Thyroid gland (tissue), 4 donors: Measurements from ENCODE around the gene IRF2. TPM values are rescaled to one million over a fixed set of nuclear protein-coding genes. Genes with fewer than 3 reads are reported as not detected.
"Not testable (repeated sequence)": the region's sequence is repeated elsewhere in the genome, so short reads cannot be mapped to it uniquely, and the experiment has no call there.

Experiments used
- DNase-seq, 2 donors: peaks; one replicate each; pipeline ENCODE4 v3.0.0-alpha.2; 2019
- H3K27ac ChIP-seq, 3 donors: fragments of 200-600 bp; sonication (generic); 1 replicate in 2 of 3; 2 replicates in 1 of 3; pipeline ENCODE4 v1.5.1; 2016 to 2019; ENCODE audit warnings: mild to moderate bottlenecking in 1 of 3, moderate library complexity in 1 of 3
- H3K27me3 ChIP-seq: fragments of 200-600 bp; sonication (generic); one replicate; pipeline ENCODE4 v1.5.1; 2019
- H3K36me3 ChIP-seq, 2 donors: fragments of 200-600 bp; sonication (generic); one replicate each; pipeline ENCODE4 v1.5.1; 2016 to 2019
- H3K4me1 ChIP-seq, 2 donors: fragments of 200-600 bp; sonication (generic); one replicate each; pipeline ENCODE4 v1.5.1; 2017 to 2019
- H3K4me3 ChIP-seq, 3 donors: fragments of 200-600 bp; sonication (generic); replicated peaks in 1 of 3; 1 replicate in 2 of 3; 2 replicates in 1 of 3; pipeline ENCODE4 v1.5.1; 2016; ENCODE audit warnings: mild to moderate bottlenecking in 1 of 3
- H3K9me3 ChIP-seq: fragments of 200-600 bp; sonication (generic); one replicate; pipeline ENCODE4 v1.5.1; 2017
- POLR2A ChIP-seq, 2 donors: fragments of 450-650 bp; IDR thresholded peaks; one replicate each; pipeline ENCODE4 v1.6.1; 2017; ENCODE audit warnings: antibody characterized with exemption in 2 of 2, mild to moderate bottlenecking in 2 of 2, moderate library complexity in 1 of 2
- whole genome bisulfite sequencing, 2 donors: methylation state at CpG; one replicate each; pipeline ENCODE4 v1.1.5; 2017; 5-methylcytosine and 5-hydroxymethylcytosine counted together
- intact Hi-C: fragments of 100-400 bp; cut with DNase I; formaldehyde crosslinking; loops from one replicate; pipeline ENCODE4 v1.15.1; 2023
- total RNA-seq, 4 donors: library from RNA; depleted of rRNA; stranded (reverse); fragments of >200 nt; gene quantifications; one replicate each; pipeline ENCODE4 v1.2.3, GENCODE V29; 2016
- TF ChIP-seq, protein P1 (sequence below), 6 experiments: fragments of 200-600 bp in 3 of 6; fragments of 450-650 bp in 3 of 6; sonication (generic) in 3 of 6; IDR thresholded peaks; one replicate each; pipeline ENCODE4 v1.5.1; 2016 to 2019; ENCODE audit warnings: antibody characterized with exemption in 6 of 6, mild to moderate bottlenecking in 2 of 6, inconsistent platforms in 1 of 6, moderate library complexity in 1 of 6

The IRF2 gene
- total RNA-seq, 4 donors from 2014 or later: 24.7 to 39.8 (median 34.5) TPM

DNA sequence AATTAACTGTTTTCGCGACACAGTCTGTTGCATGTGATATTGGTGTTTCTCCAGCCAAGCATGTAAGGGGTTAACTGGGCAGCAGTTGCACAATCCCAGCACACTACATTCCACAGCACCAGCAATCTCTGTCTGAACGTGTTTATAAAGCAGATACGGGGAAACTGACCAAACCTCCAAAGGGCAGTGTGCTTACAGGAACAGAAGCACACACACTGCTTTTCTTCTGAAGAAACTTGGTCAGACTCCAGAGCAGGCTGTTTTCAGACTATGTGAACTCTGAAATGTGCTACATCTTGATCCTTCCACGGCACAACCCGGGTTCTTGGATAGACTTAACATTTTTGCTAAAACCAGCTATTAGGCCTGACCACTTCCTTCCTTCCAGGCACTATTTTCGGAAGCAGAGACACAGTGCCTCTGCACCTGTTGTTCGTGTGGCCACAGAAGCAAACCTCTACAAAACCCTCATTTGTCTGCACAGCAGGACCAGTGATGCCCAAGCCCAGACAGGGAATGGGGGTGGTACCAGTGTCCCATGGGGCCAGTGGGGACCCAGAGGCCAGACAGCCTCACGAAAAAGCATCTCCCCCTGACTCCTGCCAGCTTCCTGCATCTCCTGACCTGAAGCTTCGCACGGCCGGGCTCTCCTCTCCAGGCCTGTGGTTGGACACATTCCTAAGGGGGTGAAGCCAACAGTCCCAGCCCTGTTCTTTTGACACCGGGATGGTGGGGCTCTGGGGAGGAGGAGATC, 90.1 kb downstream of the IRF2 start:
- TF ChIP-seq POLR2A (IDR thresholded peaks at IDR 0.05): no peak
- TF ChIP-seq, protein P1, sequence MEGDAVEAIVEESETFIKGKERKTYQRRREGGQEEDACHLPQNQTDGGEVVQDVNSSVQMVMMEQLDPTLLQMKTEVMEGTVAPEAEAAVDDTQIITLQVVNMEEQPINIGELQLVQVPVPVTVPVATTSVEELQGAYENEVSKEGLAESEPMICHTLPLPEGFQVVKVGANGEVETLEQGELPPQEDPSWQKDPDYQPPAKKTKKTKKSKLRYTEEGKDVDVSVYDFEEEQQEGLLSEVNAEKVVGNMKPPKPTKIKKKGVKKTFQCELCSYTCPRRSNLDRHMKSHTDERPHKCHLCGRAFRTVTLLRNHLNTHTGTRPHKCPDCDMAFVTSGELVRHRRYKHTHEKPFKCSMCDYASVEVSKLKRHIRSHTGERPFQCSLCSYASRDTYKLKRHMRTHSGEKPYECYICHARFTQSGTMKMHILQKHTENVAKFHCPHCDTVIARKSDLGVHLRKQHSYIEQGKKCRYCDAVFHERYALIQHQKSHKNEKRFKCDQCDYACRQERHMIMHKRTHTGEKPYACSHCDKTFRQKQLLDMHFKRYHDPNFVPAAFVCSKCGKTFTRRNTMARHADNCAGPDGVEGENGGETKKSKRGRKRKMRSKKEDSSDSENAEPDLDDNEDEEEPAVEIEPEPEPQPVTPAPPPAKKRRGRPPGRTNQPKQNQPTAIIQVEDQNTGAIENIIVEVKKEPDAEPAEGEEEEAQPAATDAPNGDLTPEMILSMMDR (IDR thresholded peaks at IDR 0.05): no peak
- peak overlapping the region in 2 of 3 donors; percentile 41 to 68 for H3K27ac ChIP-seq
- peaks cover 12% of the 10 kb centered on the region in 2 donors for H3K36me3 ChIP-seq
- intact Hi-C loops: no loop called here
- H3K27me3 ChIP-seq: no peaks in the 10 kb centered on the region
- H3K9me3 ChIP-seq: no peaks in the 10 kb centered on the region
- H3K4me1 ChIP-seq: peaks cover 22 to 35% of the 10 kb centered on the region in 2 donors
- 21 to 34% methylated on average over 8 to 13 of the region's 13 CpGs for WGBS, 2 donors
- peak in 1 of 2 donors; percentile 22 for DNase-seq
- no peak overlapping the region for H3K4me3 ChIP-seq

DNA sequence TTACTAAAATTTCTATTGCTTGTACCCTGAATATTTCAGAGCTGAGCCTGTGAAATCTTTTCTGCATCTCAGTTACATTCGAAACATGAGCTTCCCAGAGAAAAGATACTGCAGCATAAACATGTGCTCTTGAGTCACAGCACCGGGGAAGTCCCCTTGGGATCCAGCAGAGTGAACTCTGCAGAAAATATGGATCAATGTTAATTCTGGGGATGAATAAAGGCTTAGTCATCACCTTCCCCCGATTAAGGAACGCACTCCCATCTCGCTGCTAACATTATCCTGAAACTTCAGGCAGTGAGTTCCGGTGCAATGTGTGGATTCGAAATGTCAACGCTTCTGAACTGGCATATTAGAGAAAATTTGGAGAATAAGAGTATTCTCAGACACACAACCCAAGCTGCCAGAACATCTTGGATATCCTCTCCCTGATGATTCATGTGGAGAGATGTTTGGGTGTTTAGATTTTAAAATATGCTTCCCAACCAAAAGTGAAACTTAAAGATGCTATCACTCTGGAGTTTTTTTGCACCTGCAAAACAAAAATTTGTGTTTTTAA, 90.8 kb downstream of the IRF2 start:
- no peaks in the 10 kb centered on the region for H3K9me3 ChIP-seq
- no peaks in the 10 kb centered on the region for H3K27me3 ChIP-seq
- intact Hi-C loops: no loop called here
- TF ChIP-seq, protein P1 (IDR thresholded peaks at IDR 0.05): no peak
- TF ChIP-seq POLR2A (IDR thresholded peaks at IDR 0.05): no peak
- 58 to 60% methylated on average over 8 of the region's 8 CpGs for WGBS, 2 donors
- peak overlapping the region in 2 of 3 donors; percentile 41 to 68 for H3K27ac ChIP-seq
- peaks cover 22 to 35% of the 10 kb centered on the region in 2 donors for H3K4me1 ChIP-seq
- H3K4me3 ChIP-seq: no peak overlapping the region
- DNase-seq: no peak
- H3K36me3 ChIP-seq: peaks cover 5 to 7% of the 10 kb centered on the region in 2 donors

DNA sequence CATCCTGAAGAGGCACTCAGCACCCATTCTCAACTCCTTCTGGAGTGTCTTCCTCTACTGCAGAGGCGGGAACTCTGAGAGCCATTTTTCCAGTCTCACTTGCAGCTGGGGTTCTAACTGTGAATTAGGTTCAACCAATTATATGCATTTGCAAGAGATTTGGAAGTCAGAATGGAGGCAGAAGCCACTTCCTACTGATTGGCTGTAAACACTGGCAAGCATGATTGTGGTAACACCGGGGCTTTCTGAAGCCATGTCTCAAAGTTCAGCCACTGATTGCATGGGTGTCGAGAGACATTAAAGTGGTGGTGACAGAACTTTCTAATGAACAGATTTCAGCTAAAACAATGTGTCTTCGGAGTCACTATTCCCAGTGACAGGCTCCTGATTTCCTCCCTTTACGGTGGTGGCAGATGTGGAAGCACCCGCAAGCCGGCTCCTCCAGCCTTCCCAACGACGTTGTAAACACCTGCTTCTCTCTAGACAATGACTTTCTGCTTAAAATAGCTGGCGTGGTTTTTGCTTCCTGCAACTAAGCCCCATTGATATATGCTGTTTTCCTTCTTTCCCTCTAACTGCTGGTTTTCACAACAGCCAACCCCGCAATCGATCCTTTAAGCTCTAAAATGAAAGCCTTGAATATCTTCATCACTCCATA, 92.0 kb downstream of the IRF2 start:
- DNase-seq: peak in 1 of 2 donors; percentile 42
- Histone ChIP-seq H3K4me1 (peaks cover 22 to 35% of the 10 kb centered on the region in 2 donors), H3K27ac (no peak overlapping the region), H3K27me3 (no peaks in the 10 kb centered on the region), H3K4me3 (no peak overlapping the region), H3K36me3 (no peaks in the 10 kb centered on the region), H3K9me3 (no peaks in the 10 kb centered on the region)
- intact Hi-C loops: no loop called here
- TF ChIP-seq, protein P1 (IDR thresholded peaks at IDR 0.05): no peak
- no peak for TF ChIP-seq POLR2A (IDR thresholded peaks at IDR 0.05)
- 45 to 52% methylated on average over 12 of the region's 12 CpGs for WGBS, 2 donors

DNA sequence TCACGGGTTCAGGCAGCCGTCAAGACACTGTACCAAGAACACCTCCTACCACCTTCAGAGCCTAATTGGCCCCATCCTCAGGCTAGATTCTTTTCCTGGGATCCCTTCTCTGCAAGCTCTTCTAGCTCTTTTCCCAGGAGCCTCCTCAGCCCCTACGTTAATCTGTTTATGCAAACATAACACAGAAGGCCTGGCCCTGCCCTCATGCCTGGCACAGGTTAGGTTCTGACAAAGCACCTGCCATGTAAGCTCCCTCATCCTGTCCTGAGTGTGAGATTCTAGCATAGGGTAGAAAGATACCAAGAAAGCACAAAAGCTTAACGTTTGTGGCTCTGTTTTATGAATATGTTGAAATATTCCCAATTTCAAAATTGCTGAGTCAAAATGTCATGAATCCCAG, 93.6 kb downstream of the IRF2 start:
- intact Hi-C loops: no loop called here
- no peaks in the 10 kb centered on the region for H3K9me3 ChIP-seq
- no peak for DNase-seq
- H3K4me1 ChIP-seq: peaks cover 20 to 35% of the 10 kb centered on the region in 2 donors
- TF ChIP-seq POLR2A (IDR thresholded peaks at IDR 0.05): no peak
- TF ChIP-seq, protein P1 (IDR thresholded peaks at IDR 0.05): no peak
- no peak overlapping the region for H3K27ac ChIP-seq
- H3K4me3 ChIP-seq: no peak overlapping the region
- no peaks in the 10 kb centered on the region for H3K36me3 ChIP-seq
- no peaks in the 10 kb centered on the region for H3K27me3 ChIP-seq
- WGBS, 2 donors: 74 to 79% methylated on average over 4 of the region's 4 CpGs

DNA sequence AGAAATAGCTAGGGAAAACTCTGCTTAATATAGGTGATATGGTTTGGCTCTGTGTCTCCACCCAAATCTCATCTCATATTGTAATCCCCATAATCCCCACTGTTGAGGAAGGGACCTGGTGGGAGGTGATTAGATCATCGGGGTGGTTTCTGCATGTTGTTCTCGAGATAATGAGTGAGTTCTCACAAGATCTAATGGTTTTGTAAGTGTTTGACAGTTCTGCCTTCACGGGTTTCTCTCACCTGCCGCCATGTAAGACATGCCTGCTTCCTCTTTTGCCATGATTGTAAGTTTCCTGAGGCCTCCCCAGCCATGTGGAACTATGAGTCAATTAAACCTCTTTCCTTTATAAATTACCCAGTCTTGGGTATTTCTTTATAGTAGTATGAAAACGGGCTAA, 94.1 kb downstream of the IRF2 start:
- H3K9me3 ChIP-seq, H3K27me3 ChIP-seq, DNase-seq, H3K27ac ChIP-seq, H3K4me3 ChIP-seq, intact Hi-C loops, H3K36me3 ChIP-seq: not testable (repeated sequence)
- peaks cover 15 to 33% of the 10 kb centered on the region in 2 donors for H3K4me1 ChIP-seq
- 95 to 97% methylated on average over 5 of the region's 5 CpGs for WGBS, 2 donors
